GM18498 (cell line): ENCODE measurements around the gene LMBRD2.
A peak's percentile ranks its signal among the peaks of the same experiment; 100 is the strongest.
"Not testable (repeated sequence)": the region's sequence is repeated elsewhere in the genome, so short reads cannot be mapped to it uniquely, and the experiment has no call there.

Source experiments
- ATAC-seq: cut with Tn5 transposase; IDR thresholded peaks from one replicate; pipeline ENCODE4 v1.9.1; 2021; ENCODE audit warnings: mild to moderate bottlenecking, moderate library complexity; ENCODE audit not compliant: unreplicated experiment

Gene LMBRD2

GRCh38 chr5:36162810-36163486 is 11.3 kb upstream of the LMBRD2 start:
- no peak for ATAC-seq

DNA sequence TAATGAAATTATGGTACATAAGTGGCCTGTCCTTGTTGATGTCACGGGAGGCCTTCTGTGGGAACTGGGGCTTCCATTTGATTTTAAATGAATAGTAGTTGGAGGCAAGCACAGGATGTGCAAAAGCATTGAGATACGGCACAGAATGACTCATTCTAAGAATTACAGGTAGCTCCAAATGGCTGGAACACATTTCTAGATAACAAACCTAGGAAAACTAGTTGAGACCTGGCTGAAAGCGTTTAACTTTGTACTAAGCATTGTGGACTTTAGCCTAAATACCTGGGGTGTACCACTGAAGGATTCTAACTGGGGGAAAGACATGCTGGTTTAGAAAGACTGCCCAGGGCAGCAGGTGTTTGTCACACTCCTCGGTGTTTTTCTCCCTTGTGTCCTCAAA is 9.7 kb upstream of the LMBRD2 start:
- ATAC-seq: no peak

- no peak for ATAC-seq
Measured at GRCh38 chr5:36160617-36161016, 8.9 kb upstream of the LMBRD2 start.

DNA sequence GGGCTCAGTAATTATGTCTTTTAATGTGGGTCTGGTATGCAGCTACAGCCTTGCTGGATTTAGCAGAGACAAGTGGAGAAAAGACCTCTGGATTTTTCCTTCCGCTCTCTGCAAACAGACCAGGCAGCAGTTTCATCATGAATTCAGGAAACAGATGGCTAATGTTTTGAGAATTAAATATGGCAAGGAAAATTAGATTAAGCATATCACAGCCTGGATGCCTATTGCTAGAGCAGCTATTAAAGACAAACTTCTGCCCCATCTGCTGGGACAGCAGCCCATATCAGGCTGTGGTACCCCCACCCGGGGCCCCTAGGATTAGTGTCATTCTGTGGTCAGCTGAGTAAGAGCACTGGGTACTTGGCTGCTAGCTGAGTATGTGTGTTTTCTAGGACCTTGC is 6.5 kb upstream of the LMBRD2 start:
- ATAC-seq: no peak

DNA sequence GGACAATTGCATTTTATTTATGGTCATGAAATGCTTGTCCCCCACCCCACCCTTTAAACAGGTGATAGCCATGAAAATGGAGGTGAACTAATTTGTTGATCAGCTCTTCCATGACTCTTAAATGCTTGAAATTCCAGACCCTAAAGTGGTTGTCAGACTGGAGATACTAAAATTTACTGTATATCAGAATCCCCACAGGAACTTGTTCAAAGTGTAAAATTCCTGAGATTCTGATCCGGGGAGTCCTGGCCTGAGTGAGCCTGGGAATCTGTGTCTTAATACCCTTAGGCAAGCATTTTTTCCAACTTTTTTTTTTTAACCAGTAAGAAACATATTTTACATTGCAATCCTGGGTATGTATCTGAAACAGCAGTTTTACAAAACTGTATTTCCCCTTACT is 4.9 kb upstream of the LMBRD2 start:
- no peak for ATAC-seq

- no peak for ATAC-seq
Measured at GRCh38 chr5:36156121-36156601, 4.5 kb upstream of the LMBRD2 start.

- no peak for ATAC-seq
Measured at GRCh38 chr5:36155291-36155690, 3.6 kb upstream of the LMBRD2 start.

DNA sequence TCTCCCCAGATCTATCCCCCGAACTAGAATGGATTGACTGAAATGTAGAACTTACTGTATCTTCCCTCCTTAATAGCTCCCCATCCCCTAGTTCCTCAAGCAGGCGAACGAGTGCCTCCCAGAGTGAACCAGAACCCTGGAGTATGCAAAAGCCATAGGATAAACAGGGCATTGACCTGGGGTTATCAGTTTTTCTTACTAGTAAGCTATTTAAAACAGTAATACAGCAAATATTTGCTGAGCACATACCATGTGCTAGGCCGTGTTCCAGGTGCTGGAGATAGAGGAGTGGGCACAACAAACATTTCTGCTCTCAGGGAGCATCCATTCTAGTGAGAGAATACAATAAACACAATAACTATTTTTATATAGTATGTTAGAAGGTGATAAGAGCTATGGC is 2.0 kb upstream of the LMBRD2 start:
- ATAC-seq: no peak

DNA sequence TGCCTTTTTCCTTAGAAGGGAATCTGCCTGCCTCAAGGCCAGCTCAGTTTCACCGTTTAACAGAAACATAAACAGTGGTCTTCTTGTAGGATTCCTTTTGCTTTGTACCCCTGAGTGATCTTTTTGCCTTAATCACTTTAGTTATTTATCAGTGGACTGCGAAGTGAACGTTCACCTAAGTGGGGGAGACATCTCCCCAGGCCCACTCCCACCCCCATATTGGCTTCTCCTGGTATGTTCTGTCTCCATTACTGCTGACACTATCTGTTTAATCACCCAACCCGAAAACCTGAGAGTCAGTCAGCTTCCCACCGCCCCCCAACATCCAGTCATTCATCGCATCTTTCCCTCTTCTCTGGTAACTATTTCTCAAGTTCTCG is 1.6 kb upstream of the LMBRD2 start:
- no peak for ATAC-seq

DNA sequence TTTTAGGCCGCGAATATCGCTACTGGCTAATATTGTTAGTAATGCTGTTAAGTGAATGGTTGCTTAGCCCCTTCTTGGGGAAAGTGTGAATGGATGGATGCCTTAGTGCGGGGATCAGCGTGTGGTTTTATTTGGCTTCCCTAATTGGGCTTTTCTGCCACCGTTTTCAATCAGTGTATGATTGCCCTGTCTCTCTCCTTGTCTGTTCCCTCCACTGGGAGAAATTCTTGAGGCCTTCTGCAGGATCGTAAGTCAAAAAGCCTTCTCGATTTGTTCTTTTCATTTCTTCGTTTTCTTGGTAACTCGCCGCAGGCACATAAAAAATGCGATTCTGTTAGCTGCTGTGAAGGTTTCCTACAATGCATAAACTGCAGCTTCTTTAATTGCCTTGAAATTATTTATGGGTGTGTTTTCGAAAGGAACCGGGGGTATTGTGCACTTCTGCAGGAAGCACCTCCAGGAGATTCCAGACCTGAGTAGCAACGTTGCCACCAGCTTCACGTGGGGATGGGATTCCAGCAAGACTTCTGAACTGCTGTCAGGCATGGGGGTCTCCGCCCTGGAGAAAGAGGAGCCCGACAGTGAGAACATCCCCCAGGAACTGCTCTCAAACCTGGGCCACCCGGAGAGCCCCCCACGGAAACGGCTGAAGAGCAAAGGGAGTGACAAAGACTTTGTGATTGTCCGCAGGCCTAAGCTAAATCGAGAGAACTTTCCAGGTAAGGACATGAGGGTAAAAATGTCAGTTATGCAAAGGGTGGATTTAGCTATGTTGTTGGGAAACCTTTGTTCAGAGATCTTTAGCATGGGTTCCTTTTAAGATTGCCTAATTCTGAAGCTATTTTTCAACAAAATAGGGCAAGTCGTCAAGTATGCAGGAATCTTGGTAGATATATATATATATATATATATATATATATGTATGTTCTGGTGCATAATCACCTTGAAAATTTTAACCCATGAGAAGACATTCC is 924 bp upstream of the LMBRD2 start:
- peak; percentile 2 for ATAC-seq

- ATAC-seq: peak; percentile 30
Measured at GRCh38 chr5:36150676-36151433, 832 bp downstream of the LMBRD2 start.

DNA sequence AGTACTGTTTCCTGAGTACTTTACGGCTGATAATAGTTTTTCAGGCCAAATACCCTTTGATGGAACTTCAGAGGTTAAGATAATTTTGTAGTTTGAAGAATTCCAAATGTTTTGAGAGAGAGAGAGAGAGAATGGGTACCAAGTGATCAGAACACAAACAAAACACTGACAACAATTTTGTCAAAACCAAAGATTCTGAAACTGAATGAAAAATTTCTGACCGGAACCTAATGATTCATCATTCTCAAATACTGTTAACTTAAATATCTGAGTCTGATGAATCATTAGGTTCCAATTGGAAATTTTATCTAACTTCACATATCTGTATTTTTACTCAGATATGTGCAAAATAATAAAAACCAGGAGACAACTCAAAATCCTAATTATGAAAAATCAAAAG is 4.0 kb downstream of the LMBRD2 start:
- ATAC-seq: no peak

GRCh38 chr5:36146390-36146789 is 5.3 kb downstream of the LMBRD2 start:
- ATAC-seq: no peak

DNA sequence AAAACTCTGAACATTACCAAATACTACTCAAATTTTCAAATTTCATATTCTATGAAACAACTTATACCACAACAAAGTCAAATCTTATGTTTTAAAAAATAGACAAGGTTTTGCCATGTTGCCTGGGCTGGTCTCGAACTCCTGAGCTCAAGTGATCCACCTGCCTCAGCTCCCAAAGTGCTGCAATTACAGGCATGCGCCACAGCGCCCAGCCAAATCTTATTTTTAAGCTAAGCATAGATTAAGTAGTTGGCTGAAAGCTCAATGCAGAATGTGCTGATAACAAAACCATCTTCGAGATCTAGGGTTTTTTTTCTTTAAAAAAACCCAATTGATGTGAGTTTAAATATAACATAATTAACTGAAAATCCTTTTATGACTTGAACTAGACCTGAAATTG is 6.4 kb downstream of the LMBRD2 start:
- ATAC-seq: no peak

GRCh38 chr5:36138900-36139683 is 12.6 kb downstream of the LMBRD2 start:
- ATAC-seq: no peak

DNA sequence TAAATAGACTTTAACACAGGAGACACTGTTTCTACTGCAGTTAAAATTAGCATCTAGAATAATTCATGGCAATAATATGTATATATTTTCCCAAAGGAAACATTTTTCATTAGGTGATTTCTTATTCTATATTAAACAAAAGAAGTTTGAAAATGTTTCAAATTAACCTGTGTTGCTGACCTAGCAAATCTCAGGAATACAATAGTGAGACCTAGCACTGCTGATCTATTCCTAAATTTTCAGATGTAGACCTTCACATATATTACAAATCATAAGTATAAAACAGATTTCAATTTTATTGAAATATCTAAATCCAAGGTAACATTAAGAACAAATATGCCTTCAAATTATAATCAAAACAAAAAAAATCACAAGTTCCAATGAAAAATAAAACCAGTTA is 15.1 kb downstream of the LMBRD2 start:
- ATAC-seq: no peak

DNA sequence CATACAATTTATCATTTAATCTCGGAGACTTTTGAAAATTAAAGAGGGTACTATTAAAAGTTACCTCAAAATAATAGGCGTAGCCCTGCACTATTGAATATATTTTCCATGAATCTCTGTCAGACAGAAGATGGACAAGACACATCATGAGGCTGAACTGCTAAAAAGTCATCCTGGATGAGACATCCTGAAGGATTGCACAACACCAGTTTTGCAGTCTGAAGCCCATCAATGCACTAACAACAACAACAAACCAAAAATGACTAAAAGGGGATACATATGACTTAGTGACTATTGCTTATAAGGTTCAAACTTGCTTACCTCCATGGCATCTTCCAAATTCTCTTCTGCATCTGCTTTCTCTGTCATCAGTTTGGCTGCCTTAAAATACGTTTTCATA is 15.7 kb downstream of the LMBRD2 start:
- no peak for ATAC-seq

DNA sequence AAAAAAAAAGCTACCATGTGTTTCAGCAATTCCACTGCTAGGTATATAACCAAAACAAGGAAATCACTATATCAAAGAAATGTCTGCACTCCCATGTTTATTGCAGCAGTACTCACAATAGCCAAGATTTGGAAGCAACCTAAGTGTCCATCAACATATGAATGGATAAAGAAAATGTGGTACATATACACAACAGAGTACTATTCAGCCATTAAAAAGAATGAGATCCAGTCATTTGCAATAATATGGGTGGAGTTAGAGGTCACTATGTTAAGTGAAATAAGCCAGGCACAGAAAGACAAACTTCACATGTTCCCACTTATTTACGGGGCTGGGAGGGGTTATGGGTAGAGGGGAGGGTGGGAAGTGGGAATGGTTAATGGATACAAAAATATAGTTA is 18.7 kb downstream of the LMBRD2 start:
- not testable (repeated sequence) for ATAC-seq

GRCh38 chr5:36129666-36130065 is 22.0 kb downstream of the LMBRD2 start:
- ATAC-seq: not testable (repeated sequence)

- no peak for ATAC-seq
Measured at GRCh38 chr5:36128795-36129194, 22.9 kb downstream of the LMBRD2 start.

DNA sequence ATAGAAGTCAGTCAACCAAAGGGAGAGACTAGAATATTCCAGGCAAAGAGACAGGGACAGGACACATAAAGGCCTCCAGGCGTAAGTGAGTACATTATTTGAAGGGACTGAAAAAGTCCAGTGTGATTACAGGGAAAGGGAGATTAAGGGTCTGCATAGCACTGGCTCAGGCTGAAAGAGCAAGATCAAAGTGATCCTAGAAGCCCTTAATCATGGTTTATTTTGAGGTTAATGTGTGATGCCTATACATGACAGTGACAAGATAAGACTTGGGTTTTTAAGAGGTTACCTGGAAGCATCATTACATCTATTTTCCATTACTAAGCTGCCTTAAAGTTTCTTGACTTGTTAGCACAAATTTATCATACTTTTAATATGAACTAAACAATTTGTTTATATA is 25.8 kb downstream of the LMBRD2 start:
- no peak for ATAC-seq
